HEK293T (cell line): ENCODE data around the gene GNG13.

Experiments used
- CTCF ChIA-PET: fragments of 350-600 bp; formaldehyde crosslinking; extraction: SDS; loops from one replicate; lab custom pipeline; 2021; ENCODE audit warnings: antibody characterized with exemption, inconsistent platforms; lab: Yijun Ruan, JAX
- POLR2A ChIA-PET: fragments of 350-600 bp; formaldehyde crosslinking; extraction: SDS; loops from one replicate; lab custom pipeline; 2020; ENCODE audit warnings: antibody characterized with exemption, inconsistent platforms; lab: Yijun Ruan, JAX
- DNase-seq: peaks from one replicate; pipeline ENCODE4 v3.0.0; 2012; ENCODE audit warnings: mixed read lengths; ENCODE audit errors: extremely low spot score
- ARNT ChIP-seq: fragments of 450-650 bp; IDR thresholded peaks from 2 replicates; pipeline ENCODE4 v1.6.1; 2017; ENCODE audit warnings: mild to moderate bottlenecking
- BHLHE40 ChIP-seq: fragments of 450-650 bp; IDR thresholded peaks from 2 replicates; pipeline ENCODE4 v1.6.1; 2016; ENCODE audit warnings: mild to moderate bottlenecking, moderate library complexity, borderline replicate concordance
- CTBP1 ChIP-seq: fragments of 450-650 bp; IDR thresholded peaks from 2 replicates; pipeline ENCODE4 v1.6.1; 2016; ENCODE audit warnings: borderline replicate concordance
- ELF4 ChIP-seq: fragments of 450-650 bp; IDR thresholded peaks from 2 replicates; pipeline ENCODE4 v1.6.1; 2017; ENCODE audit warnings: antibody characterized with exemption
- FOXA1 ChIP-seq: fragments of 450-650 bp; IDR thresholded peaks from 2 replicates; pipeline ENCODE4 v1.6.1; 2016; ENCODE audit warnings: mild to moderate bottlenecking
- FOXK2 ChIP-seq: fragments of 450-650 bp; IDR thresholded peaks from 2 replicates; pipeline ENCODE4 v1.6.1; 2016; ENCODE audit warnings: mild to moderate bottlenecking
- FOXM1 ChIP-seq: fragments of 450-650 bp; IDR thresholded peaks from 2 replicates; pipeline ENCODE4 v1.6.1; 2017; ENCODE audit warnings: mild to moderate bottlenecking, borderline replicate concordance
- HDGF ChIP-seq: fragments of 450-650 bp; IDR thresholded peaks from 2 replicates; pipeline ENCODE4 v1.6.1; 2017; ENCODE audit warnings: antibody characterized with exemption, borderline replicate concordance
- L3MBTL2 ChIP-seq: fragments of 450-650 bp; conservative IDR thresholded peaks from 2 replicates; pipeline ENCODE4 v1.6.1; 2016; ENCODE audit warnings: mild to moderate bottlenecking
- LEF1 ChIP-seq: fragments of 450-650 bp; IDR thresholded peaks from 2 replicates; pipeline ENCODE4 v1.6.1; 2017; ENCODE audit warnings: mild to moderate bottlenecking, borderline replicate concordance
- NFRKB ChIP-seq: fragments of 450-650 bp; IDR thresholded peaks from 2 replicates; pipeline ENCODE4 v1.6.1; 2016; ENCODE audit warnings: mild to moderate bottlenecking, moderate library complexity
- PKNOX1 ChIP-seq: fragments of 450-650 bp; IDR thresholded peaks from 2 replicates; pipeline ENCODE4 v1.6.1; 2016
- SP1 ChIP-seq: fragments of 450-650 bp; IDR thresholded peaks from 2 replicates; pipeline ENCODE4 v1.6.1; 2017
- SUZ12 ChIP-seq: fragments of 450-650 bp; IDR thresholded peaks from 2 replicates; pipeline ENCODE4 v1.6.1; 2016; ENCODE audit warnings: mild to moderate bottlenecking
- TARDBP ChIP-seq: fragments of 450-650 bp; IDR thresholded peaks from 2 replicates; pipeline ENCODE4 v1.6.1; 2016
- ZNF384 ChIP-seq: fragments of 450-650 bp; IDR thresholded peaks from 2 replicates; pipeline ENCODE4 v1.6.1; 2016

Gene GNG13

GRCh38 chr16:814974-815373, 14.4 kb upstream of the GNG13 start:
- POLR2A ChIA-PET = no interaction called here
- TF ChIP-seq SUZ12 (no peak), ARNT (no peak), PKNOX1 (no peak), FOXM1 (no peak), SP1 (no peak), HDGF (no peak), ZNF384 (no peak), NFRKB (no peak), FOXK2 (no peak), BHLHE40 (no peak), L3MBTL2 (no peak), LEF1 (no peak), ELF4 (no peak), FOXA1 (no peak), CTBP1 (no peak), TARDBP (no peak)
- CTCF ChIA-PET = no interaction called here
- DNase-seq = no peak

- POLR2A ChIA-PET = no interaction called here
- CTCF ChIA-PET = no interaction called here
- no peak for DNase-seq
- TF ChIP-seq L3MBTL2 (no peak), CTBP1 (no peak), FOXM1 (no peak), SP1 (no peak), ELF4 (no peak), NFRKB (no peak), PKNOX1 (no peak), SUZ12 (no peak), TARDBP (no peak)
These were observed 13.4 kb upstream of the GNG13 start for GRCh38 chr16:813916-814412.

- DNase-seq = peak; percentile 81
- no peak for TF ChIP-seq PKNOX1
- no peak for TF ChIP-seq TARDBP
- no peak for TF ChIP-seq FOXK2
- TF ChIP-seq NFRKB = no peak
- TF ChIP-seq LEF1 = no peak
- no peak for TF ChIP-seq ELF4
- no peak for TF ChIP-seq SP1
- no peak for TF ChIP-seq FOXA1
These were observed 12.8 kb upstream of the GNG13 start for GRCh38 chr16:813204-813915.

GRCh38 chr16:808085-808386, 7.5 kb upstream of the GNG13 start:
- DNase-seq = no peak
- ChIA-PET POLR2A (no interaction called here), CTCF (interaction anchor here (0.5 kb wide), 1 partner anchor 898 kb away, joined by 3 read pairs; the partner anchor contains the start of gene MAPK8IP3)
- TF ChIP-seq SUZ12 = no peak
- no peak for TF ChIP-seq ARNT
- no peak for TF ChIP-seq TARDBP
- TF ChIP-seq BHLHE40 = no peak
- no peak for TF ChIP-seq HDGF

More at GRCh38 chr16:813204-813915, 12.8 kb upstream of the GNG13 start:
- CTCF ChIA-PET = no interaction called here
- POLR2A ChIA-PET = no interaction called here

GRCh38 chr16:807347-808084, 7.0 kb upstream of the GNG13 start:
- TF ChIP-seq PKNOX1 = peak; percentile 94
- no peak for TF ChIP-seq TARDBP
- TF ChIP-seq L3MBTL2 = peak; percentile 88
- TF ChIP-seq ELF4 = peak; percentile 91
- no peak for TF ChIP-seq NFRKB
- TF ChIP-seq ARNT = no peak
- no peak for TF ChIP-seq FOXK2
- no peak for TF ChIP-seq SP1
- ChIA-PET CTCF (no interaction called here), POLR2A (interaction anchor here (1.0 to 1.1 kb wide), 2 partner anchors 19 to 92 kb away, joined by 3 to 9 read pairs; partner anchors contain the start of genes CHTF18 and RPUSD1)
- DNase-seq = peak; percentile 96

- ChIA-PET POLR2A (interaction anchor here (1.8 kb wide), 1 partner anchor 10 kb away, joined by 5 read pairs; no protein-coding TSS in a partner anchor), CTCF (interaction anchor here (1.3 kb wide), 1 partner anchor 86 kb away, joined by 4 read pairs; no protein-coding TSS in a partner anchor)
- TF ChIP-seq FOXK2 (no peak), FOXA1 (no peak), ARNT (no peak), BHLHE40 (no peak), L3MBTL2 (no peak), SP1 (no peak), CTBP1 (no peak), PKNOX1 (no peak), LEF1 (no peak), ELF4 (no peak), FOXM1 (no peak)
- no peak for DNase-seq
These were observed 4.9 kb upstream of the GNG13 start for GRCh38 chr16:805474-805873.
